GM15510 (cell line): Measurements from ENCODE around the gene PAPOLA.

Experiments used
- POLR2A ChIP-seq: IDR thresholded peaks from 3 replicates; pipeline ENCODE4 v1.6.1; 2011; ENCODE audit warnings: borderline replicate concordance; ENCODE audit not compliant: insufficient read length; ENCODE audit errors: extremely low read depth

The PAPOLA gene

DNA sequence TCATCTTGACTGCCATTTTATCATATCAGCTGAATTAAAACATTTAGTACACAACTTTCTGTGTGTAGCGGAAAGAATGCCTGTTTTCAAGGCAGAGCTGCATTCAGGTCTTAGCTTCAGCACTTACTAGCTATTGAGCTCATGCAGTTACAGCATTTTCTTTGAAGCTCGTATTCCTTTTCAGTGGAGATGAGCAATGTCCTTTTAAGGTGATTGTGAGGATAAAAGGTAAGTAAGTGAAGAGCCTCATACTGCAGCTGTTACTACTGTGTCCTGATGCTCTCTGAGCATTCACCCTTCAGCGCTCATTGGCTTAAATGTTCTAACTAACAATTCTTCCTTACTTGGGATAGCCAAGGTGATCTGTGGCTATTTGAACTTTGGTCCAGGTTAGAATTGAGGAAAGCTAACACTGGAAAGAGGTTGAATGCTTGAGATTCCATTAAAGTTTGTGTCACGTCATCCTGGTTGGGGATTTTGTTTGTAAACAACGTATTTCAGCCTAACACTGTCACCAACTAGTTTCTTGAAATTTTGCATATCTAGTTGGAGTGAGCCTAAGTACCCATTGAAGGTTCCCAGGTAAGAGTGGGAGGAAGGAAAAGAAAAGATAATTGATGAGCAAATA is 71.4 kb downstream of the PAPOLA start:
- TF ChIP-seq POLR2A, result no peak

DNA sequence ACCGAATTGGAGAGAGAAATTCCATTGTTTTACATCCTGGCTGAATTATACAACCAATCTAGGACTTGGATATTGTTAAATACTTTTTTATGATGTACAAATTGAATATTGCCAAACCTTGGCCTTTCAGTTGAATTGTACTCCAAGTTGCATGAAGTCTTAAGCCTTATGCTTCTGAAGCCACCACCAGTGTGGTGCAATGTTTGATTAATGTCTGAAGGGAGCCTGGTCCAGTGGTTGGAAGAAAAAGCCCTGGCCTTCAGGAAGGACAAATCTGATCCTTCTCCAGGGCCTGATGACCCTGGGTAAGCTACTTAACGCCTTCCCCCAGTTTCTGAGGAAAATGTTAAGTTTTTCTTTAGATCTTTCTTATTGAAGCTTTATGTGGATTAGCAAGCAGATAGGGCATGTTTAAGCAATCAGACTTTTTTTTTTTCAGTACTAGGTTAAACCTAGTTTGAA is 72.0 kb downstream of the PAPOLA start:
- no peak for TF ChIP-seq POLR2A

DNA sequence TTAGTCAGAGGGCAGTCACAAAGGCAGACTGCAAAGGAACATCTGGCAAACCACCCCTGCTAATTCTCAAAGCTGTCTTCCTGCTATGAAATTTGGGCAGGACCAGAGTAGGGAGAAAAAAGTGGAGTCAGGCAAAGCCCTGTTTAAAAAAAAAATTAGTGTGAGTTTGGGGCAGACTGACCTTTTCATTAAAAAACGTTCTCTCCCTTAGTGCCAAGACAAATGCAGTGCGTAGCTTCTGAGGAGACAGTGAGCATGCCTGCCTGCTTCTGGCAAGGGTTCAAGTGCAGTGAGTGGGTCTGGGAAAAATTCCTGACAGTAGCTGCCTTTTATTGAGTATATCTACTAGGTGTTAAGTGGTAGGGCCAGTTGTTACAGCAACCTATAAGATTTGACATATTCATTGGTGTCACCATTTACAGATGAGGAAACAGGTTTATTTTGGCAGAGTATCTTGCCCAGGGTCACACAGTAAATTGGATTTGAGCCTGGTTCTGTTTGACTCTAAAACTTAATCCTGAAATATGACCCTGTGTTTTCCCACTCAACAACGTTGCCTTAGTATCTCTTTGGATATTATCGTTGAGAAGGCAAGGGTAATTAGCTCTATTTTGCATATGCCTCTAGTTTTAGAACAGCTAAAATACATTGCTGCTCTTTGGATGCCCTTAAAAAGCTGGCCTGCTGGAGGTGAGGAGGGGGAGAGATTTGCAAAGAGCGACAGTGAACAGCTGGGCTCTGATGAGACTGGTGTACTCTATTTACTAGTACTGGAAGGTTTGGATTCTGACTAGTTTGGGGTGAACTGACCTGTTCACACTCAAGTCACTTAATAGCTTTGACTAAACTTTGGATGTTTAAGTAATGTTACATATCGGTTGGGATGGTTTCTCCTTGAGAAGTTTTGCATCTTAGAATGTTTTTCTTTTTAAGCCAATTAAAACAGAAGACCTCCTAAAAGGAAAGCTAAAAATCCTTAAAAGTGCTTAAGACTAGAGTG is 72.8 kb downstream of the PAPOLA start:
- no peak for TF ChIP-seq POLR2A

DNA sequence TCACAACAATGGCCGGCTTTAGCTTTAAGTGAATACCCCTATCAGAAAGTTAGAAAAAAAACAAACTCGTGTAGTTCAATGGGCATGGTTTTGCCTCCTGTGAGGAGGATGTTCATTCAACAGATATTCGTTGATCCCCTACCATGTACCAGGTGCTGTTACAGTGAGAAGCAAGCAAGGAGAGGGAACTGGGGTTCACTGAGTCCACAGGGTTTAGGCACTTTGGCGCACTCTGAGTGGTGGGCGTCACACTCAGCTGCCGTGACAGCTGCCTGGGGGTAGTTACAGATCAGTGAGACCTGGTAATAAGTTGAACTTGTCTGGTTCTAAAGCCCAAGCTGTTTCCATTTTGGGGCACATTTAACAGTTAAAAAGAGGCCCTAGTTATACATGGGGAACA is 74.2 kb downstream of the PAPOLA start:
- TF ChIP-seq POLR2A, result no peak

DNA sequence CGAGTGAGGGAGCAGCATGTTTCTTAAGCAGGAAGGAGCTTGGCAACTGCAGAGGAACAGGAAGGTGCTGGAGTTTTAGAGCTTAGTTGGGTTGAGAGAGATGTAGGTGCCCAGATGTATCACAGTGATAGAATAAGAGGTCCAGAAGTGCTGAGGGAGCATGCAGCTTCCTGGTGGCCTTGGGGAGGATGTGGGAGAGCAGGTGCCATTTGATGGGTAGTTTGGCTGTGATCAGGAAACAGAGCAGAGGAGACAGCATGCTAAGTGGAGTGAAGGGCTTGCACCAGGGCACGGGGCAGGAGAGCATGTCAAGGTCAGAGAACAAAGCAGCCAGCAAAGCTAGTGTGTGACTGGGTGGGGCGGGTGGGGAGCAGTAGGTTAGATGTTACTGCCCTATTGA is 74.8 kb downstream of the PAPOLA start:
- no peak for TF ChIP-seq POLR2A

DNA sequence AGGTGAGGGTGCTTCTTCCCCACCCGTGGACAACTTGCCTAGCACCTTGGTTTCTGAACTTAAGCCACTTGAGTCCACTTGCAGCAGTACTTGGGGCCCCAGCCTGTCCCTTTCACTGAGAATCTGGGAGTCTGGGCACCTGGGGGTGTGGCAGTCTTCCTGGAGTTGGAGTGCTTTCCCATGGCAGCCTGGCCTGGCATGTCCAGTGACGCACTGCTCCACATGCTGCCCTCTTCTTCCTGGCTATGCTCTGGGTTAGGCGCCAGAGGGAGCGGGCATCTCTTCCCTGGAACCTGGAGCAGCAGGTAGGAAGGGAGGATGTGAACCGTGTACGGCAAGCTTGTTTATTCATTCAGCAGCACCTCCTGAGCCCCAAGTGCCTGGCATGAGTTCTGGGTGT is 76.4 kb downstream of the PAPOLA start:
- TF ChIP-seq POLR2A, result no peak

DNA sequence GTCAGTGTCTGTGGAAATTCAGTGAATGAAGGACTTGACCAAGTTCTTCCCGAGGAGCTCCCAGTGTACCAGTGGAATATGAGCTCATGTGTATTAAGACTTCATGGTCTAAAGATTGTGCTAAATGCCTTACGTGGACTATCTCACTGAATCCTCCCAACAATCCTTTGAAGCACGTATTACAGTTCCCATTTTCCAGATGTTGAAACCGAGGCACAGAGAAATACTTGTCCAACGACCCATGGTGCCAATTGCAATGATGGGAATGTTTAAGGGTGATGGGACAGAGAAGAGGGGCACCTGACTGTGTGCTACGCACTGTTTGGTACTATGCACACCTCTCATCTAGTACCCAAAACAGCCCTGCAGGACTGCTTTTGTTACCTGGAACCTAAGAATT is 77.2 kb downstream of the PAPOLA start:
- no peak for TF ChIP-seq POLR2A

DNA sequence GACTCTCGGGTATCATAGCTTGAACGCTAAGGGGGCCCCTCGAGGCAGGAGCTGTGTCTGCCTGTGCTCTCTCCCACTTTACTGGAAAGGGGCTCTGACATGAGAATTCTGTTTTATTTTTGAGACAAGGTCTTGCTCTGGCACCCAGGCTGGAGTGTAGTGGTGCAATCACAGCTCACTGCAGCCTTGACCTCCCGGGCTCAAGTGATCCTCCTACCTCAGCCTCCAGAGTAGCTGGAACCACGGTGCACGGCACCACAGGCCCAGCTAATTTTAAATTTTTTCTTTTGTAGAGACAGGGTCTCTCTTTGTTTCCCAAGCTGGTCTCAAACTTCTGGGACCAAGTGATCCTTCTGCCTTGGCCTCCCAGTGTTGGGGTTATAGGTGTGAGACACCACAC is 77.7 kb downstream of the PAPOLA start:
- TF ChIP-seq POLR2A, result no peak

DNA sequence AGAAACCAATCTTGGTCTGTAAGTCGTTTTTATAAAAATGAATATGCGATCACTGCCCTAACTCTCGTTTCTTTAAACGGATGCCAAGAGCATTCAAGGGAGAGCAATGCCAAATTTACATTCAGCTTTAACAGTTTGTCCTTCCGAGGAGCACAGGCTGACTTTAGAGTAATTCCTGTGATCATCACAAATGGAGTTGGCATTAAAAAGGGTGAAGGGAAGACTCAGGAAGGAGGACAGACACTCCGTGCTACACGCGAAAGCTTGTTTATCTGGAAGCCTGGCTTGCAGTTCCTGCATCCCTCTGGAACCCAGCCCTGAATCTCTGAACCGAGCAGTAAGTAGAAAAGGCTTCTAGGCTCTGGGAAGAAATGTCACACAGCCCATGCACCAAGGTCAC is 78.4 kb downstream of the PAPOLA start:
- TF ChIP-seq POLR2A, result no peak

DNA sequence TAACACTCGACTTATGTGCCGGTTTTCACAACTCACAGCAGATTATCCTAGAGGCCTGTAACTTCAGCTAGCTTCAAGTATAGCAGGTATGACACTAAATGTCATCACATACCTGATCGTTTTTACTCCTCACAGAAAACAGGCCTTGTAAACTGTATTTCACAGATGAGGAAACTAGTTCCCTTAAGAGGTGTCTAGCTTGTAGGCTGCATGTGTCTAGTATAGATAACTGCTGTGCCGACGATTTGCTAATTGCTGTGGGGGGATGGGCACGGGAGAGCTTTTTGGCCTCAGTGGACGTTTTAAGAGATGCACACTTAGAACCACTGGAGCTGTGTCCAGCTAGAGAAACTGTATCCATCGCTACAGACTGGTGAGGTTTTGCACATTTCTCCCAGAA is 78.8 kb downstream of the PAPOLA start:
- TF ChIP-seq POLR2A, result no peak

DNA sequence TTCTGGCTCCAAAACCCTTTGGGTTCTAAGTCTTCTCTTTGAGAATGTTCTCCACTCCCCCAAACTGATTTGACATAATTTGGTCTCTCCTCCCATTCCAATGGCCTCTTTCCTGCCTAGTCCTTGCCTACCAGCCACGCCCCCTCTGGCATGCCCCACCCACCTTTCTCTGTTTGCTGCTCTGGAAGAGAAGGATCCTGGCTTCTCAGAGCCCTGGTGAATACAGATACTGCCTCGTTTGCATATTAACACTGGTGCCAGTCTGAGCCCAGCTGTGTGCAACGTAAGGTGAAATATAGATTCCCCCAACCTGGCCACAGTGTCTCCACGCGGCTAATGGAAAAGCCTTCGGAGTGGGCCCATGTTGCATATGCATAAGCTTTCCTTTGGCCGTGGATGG is 79.7 kb downstream of the PAPOLA start:
- no peak for TF ChIP-seq POLR2A

DNA sequence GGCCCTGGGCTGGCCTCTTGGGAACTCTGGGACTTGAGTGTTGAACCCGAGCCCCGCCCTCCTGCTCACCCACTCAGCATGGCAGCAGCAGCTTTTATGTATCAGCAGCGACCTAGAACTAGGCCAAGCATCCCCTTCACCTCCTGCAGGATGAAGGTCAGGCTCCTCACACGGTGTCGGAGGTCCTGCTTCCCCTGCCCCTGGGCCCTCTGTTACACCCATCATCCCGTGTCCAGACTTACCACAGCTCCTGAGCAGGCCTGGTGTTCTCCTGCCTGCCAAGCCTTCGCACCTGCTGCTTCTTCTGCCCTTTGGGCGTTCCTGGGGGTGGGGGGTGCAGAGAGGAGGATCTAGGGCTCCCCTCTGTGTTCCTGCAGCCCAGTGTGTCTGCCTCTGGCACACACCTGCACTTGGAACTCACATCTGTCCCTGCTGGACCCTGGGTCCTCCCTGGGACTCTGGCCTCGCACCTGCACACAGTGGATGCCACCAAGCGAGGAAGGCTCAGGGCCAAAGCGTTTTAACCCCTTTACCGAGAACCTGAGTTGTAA is 80.3 kb downstream of the PAPOLA start:
- no peak for TF ChIP-seq POLR2A

DNA sequence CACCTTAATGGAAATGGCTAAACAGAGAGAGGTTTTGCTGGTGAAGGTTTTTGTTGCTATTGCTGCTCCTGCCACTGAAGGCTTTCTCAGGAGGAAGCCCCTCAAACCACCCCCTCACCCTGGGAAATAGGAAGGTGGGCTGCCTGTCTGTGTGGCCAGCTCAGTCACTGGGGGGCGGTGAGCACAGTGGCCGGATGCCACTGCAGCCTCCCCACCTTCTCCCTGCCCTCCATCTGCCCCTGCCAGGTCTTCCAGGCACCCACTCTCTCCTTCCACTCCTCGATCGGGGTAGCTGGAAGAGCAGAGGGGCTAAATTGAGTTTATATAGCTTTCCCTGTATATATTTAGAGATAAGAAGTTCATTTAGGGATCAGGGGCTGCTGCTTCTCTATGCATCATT is 80.8 kb downstream of the PAPOLA start:
- no peak for TF ChIP-seq POLR2A

DNA sequence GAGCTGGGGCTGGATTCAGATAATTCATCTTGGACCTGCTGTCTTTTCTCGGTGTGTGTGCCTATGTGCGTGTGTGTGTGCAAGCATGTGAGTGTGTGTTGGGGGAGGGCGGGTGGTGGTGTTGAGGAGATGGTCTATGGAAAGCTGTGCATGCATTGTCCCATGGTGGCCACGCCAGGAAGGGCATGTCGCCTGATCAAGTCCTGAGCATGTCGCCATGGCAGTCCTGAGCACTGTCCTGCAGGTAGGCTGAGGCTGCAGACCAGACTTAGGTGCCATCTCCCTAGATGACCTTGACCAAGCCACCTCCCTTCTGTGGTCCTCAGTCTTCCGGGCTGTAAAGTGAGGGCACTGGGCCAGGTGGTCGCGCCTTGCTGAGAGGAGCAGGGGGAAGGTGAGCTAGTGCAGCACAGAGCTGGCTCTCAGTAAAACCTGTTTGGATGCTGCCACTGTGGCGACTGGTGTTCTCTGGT is 81.4 kb downstream of the PAPOLA start:
- TF ChIP-seq POLR2A, result no peak

DNA sequence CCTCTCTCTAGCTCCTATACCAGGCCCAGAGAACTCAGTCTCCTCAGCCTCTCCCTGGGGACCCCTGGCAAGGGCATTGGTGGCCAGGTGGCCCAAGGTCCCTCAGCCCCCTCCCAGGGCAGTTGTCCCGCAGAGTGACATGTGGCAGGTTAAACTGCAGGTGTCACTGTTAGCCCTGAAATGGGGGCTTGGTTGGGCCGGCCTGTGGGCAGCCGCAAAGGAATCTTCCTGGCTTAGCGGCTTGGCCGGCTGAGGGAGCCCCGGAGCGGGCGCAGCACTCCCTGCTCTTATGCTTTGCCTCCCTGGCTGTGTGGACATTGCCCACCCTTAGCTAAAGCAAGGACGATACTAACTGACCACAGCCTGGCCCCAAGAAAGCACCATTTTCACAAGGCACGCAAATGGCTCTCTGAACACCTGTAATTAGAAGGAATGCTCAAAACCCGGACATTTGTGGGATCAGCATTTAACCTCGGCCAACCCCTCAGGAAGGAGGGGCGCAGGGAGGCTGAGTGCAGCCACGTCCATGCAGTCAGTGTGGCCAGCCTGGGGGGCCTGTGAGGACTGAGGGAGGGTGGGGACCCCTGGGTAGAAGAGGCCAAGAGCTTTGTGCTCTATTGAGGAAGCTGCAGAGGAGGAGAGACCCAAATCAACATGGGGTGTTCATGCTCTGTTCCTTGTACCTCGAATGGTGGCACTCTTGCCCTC is 82.2 kb downstream of the PAPOLA start:
- no peak for TF ChIP-seq POLR2A
